Measurements from ENCODE around the gene GGA1.

DNA sequence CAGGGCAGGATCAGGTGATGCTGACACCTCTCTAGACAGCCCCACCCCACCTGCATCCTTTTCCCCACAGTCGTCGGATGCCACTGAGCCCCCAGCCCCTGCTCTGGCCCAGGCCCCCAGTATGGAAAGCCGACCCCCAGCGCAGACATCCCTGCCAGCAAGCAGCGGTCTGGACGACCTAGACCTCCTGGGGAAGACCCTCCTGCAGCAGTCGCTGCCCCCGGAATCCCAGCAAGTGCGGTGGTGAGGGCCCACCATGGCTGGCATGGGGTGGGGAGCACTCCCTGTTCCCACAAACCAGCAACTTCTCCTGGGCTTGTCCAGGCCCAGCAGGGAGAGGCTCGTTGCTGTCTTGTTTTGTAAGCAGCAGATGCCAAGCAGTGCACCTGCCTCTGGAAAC lies 21.3 kb downstream of the GGA1 start:
- TF ChIP-seq CTCF (IDR thresholded peaks at IDR 0.05; ENCODE audit: borderline replicate concordance, extremely low read depth, low read length, poor library complexity, severe bottlenecking) = no peak
- TF ChIP-seq EZH2 (IDR thresholded peaks at IDR 0.05; ENCODE audit: borderline replicate concordance, low read depth, low read length, severe bottlenecking) = no peak

Measured in DND-41 (cell line).